Activated naive CD4-positive, alpha-beta T cell treated with anti-CD3 and anti-CD28 coated beads for 36 hours (primary cell): ENCODE results near the gene ZNF17. TPM values are rescaled to one million over a fixed set of nuclear protein-coding genes. Genes with fewer than 3 reads are reported as not detected.

Experiments used
- CTCF ChIA-PET: fragments of 350-600 bp; sonication (Branson Sonifier 250); formaldehyde crosslinking; loops from one replicate; lab custom pipeline; 2021; ENCODE audit warnings: antibody characterized with exemption; lab: Charles Lee
- DNase-seq: peaks from one replicate; pipeline ENCODE4 v3.0.0-alpha.2; 2020
- H3K27ac Mint-ChIP-seq: one replicate; pipeline ENCODE4 v1.8.0; 2021; ENCODE audit warnings: mild to moderate bottlenecking, mixed read lengths
- H3K27me3 Mint-ChIP-seq: one replicate; pipeline ENCODE4 v1.8.0; 2021; ENCODE audit warnings: low read depth, mixed read lengths
- H3K36me3 Mint-ChIP-seq: one replicate; pipeline ENCODE4 v1.8.0; 2021; ENCODE audit warnings: low read depth, mixed read lengths
- H3K4me1 Mint-ChIP-seq: one replicate; pipeline ENCODE4 v1.8.0; 2021; ENCODE audit warnings: low read depth, mixed read lengths
- H3K4me3 Mint-ChIP-seq: one replicate; pipeline ENCODE4 v1.8.0; 2021; ENCODE audit warnings: mild to moderate bottlenecking, moderate library complexity, mixed read lengths
- H3K9me3 Mint-ChIP-seq: one replicate; pipeline ENCODE4 v1.8.0; 2021; ENCODE audit warnings: mixed read lengths
- intact Hi-C: fragments of 100-400 bp; cut with micrococcal nuclease; formaldehyde crosslinking; loops from one replicate; pipeline ENCODE4 v1.15.1; 2023
- total RNA-seq, 2 experiments: library from RNA; stranded (reverse); gene quantifications; one replicate each; pipeline ENCODE4 v1.2.3, GENCODE V29; 2021

ZNF17 gene
- total RNA-seq, 2 experiments from 2014 or later: 4.6 to 6.3 TPM

DNA sequence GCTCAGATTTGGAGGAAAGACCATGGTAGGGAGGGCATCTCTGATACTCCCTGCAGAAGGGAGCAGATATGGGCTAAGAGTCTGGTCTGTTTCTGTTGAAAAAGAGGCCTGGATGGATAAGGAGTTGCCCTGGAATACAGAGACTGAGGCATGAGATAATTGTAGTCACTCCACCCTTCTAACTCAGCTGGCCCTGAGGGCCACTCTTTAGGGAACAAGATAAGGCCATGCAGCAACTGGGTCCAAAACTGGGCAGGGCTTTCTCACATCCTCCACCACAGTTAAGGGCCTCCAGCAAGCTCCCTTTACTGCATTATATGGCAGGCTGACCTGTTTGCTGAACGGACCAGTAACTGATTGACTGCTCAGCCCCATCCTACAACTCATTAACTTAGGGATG lies 25.5 kb downstream of the ZNF17 start:
- DNase-seq: no peak
- intact Hi-C loops: no loop called here
- Mint-ChIP-seq H3K27me3 (no peaks in the 10 kb centered on the region), H3K27ac (no peak overlapping the region), H3K4me3 (peak overlapping the region; percentile 93), H3K36me3 (peaks cover 52% of the 10 kb centered on the region), H3K4me1 (peaks cover 29% of the 10 kb centered on the region), H3K9me3 (peaks cover 26% of the 10 kb centered on the region)
- CTCF ChIA-PET: no interaction called here

GRCh38 chr19:57437931-57438330 lies 27.0 kb downstream of the ZNF17 start:
- Mint-ChIP-seq H3K27ac (no peak overlapping the region), H3K9me3 (peaks cover 41% of the 10 kb centered on the region), H3K27me3 (no peaks in the 10 kb centered on the region), H3K4me3 (no peak overlapping the region), H3K4me1 (peaks cover 29% of the 10 kb centered on the region), H3K36me3 (peaks cover 67% of the 10 kb centered on the region)
- CTCF ChIA-PET: no interaction called here
- intact Hi-C loops: no loop called here
- no peak for DNase-seq

GRCh38 chr19:57438925-57439324 lies 28.0 kb downstream of the ZNF17 start:
- Mint-ChIP-seq H3K27me3 (no peaks in the 10 kb centered on the region), H3K27ac (no peak overlapping the region), H3K4me1 (peaks cover 29% of the 10 kb centered on the region), H3K4me3 (no peak overlapping the region), H3K36me3 (peaks cover 77% of the 10 kb centered on the region), H3K9me3 (peaks cover 51% of the 10 kb centered on the region)
- CTCF ChIA-PET: no interaction called here
- no peak for DNase-seq
- intact Hi-C loops: no loop called here

GRCh38 chr19:57441979-57442752 lies 31.2 kb downstream of the ZNF17 start:
- DNase-seq: no peak
- Mint-ChIP-seq H3K36me3 (peaks cover 89% of the 10 kb centered on the region), H3K4me1 (peaks cover 7% of the 10 kb centered on the region), H3K4me3 (no peak overlapping the region), H3K27ac (no peak overlapping the region), H3K27me3 (no peaks in the 10 kb centered on the region), H3K9me3 (peaks cover 71% of the 10 kb centered on the region)
- intact Hi-C loops: no loop called here
- CTCF ChIA-PET: no interaction called here

DNA sequence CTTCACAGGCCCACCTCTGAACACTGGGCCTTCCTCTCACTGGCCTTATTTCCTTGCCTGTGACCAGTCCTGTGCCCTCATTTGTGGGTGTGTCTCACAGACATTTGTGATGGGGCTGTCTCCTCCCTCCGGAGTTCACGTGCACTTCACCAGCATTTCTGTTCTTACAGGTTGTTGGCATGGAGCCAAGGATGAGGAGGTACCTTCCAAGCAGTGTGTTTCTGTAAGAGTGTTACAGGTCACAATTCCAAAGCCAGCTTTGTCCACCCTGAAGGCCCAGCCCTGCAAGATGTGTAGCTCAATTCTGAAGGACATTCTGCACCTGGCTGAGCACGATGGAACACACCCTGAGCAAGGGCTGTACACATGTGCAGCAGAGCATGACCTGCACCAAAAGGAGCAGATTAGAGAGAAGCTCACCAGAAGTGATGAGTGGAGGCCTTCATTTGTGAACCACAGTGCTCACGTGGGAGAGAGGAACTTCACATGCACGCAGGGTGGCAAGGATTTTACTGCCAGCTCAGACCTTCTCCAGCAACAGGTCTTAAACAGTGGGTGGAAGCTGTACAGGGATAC lies 32.2 kb downstream of the ZNF17 start:
- peaks cover 7% of the 10 kb centered on the region for H3K4me1 Mint-ChIP-seq
- H3K27ac Mint-ChIP-seq: no peak overlapping the region
- H3K9me3 Mint-ChIP-seq: peaks cover 74% of the 10 kb centered on the region
- intact Hi-C loops: no loop called here
- H3K27me3 Mint-ChIP-seq: no peaks in the 10 kb centered on the region
- no peak overlapping the region for H3K4me3 Mint-ChIP-seq
- no peak for DNase-seq
- CTCF ChIA-PET: no interaction called here
- peaks cover 82% of the 10 kb centered on the region for H3K36me3 Mint-ChIP-seq

- peaks cover 63% of the 10 kb centered on the region for H3K36me3 Mint-ChIP-seq
- H3K9me3 Mint-ChIP-seq: peaks cover 55% of the 10 kb centered on the region
- no peaks in the 10 kb centered on the region for H3K27me3 Mint-ChIP-seq
- CTCF ChIA-PET: no interaction called here
- intact Hi-C loops: no loop called here
- no peaks in the 10 kb centered on the region for H3K4me1 Mint-ChIP-seq
- H3K27ac Mint-ChIP-seq: no peak overlapping the region
- H3K4me3 Mint-ChIP-seq: no peak overlapping the region
- no peak for DNase-seq
These were observed 41.3 kb downstream of the ZNF17 start for GRCh38 chr19:57452307-57452706.

- peak; percentile 30 for DNase-seq
- CTCF ChIA-PET: interaction anchor here (0.7 kb wide), 1 partner anchor 167 kb away, joined by 3 read pairs; no protein-coding TSS in a partner anchor
- Mint-ChIP-seq H3K27me3 (no peaks in the 10 kb centered on the region), H3K4me1 (no peaks in the 10 kb centered on the region), H3K36me3 (peaks cover 49% of the 10 kb centered on the region), H3K4me3 (no peak overlapping the region), H3K27ac (no peak overlapping the region), H3K9me3 (peaks cover 61% of the 10 kb centered on the region)
- intact Hi-C loops: no loop called here
These were observed 54.9 kb downstream of the ZNF17 start for GRCh38 chr19:57465680-57466381.

- Mint-ChIP-seq H3K4me1 (no peaks in the 10 kb centered on the region), H3K4me3 (no peak overlapping the region), H3K9me3 (peaks cover 60% of the 10 kb centered on the region), H3K36me3 (peaks cover 50% of the 10 kb centered on the region), H3K27ac (no peak overlapping the region), H3K27me3 (no peaks in the 10 kb centered on the region)
- DNase-seq: no peak
- intact Hi-C loops: no loop called here
- CTCF ChIA-PET: no interaction called here
These were observed 55.5 kb downstream of the ZNF17 start for GRCh38 chr19:57466489-57466888.

Other genes starting within 250 kb of the ZNF17 start
- gene DUXA, start 243.7 kb upstream of the ZNF17 start, total RNA-seq: not detected
- gene ZNF264, start 219.7 kb upstream of the ZNF17 start, total RNA-seq: 10 to 100 TPM; 18.4 to 18.5 TPM
- gene AURKC, start 180.1 kb upstream of the ZNF17 start, total RNA-seq: 1 to 10 TPM in 1 of 2 experiments, under 1 TPM in 1; 0.40 to 1.2 TPM
- gene ZNF805, start 170.5 kb upstream of the ZNF17 start, total RNA-seq: 1 to 10 TPM; 6.0 to 6.5 TPM
- 10 to 100 TPM; 61.4 to 63.3 TPM for gene ZNF460, start 130.7 kb upstream of the ZNF17 start, total RNA-seq
- gene ZNF543, start 90.7 kb upstream of the ZNF17 start, total RNA-seq: 1 to 10 TPM; 3.2 to 3.5 TPM
- gene ZNF304, start 59.9 kb upstream of the ZNF17 start, total RNA-seq: 1 to 10 TPM; 3.3 to 3.6 TPM
- gene TRAPPC2B, start 47.6 kb upstream of the ZNF17 start, total RNA-seq: 1 to 10 TPM; 3.1 to 3.4 TPM
- 1 to 10 TPM in 1 of 2 experiments, under 1 TPM in 1; 0.84 to 1.3 TPM for gene ZNF547, start 47.6 kb upstream of the ZNF17 start, total RNA-seq
- 10 to 100 TPM; 11.9 to 13.3 TPM for gene ZNF548, start 21.3 kb upstream of the ZNF17 start, total RNA-seq
- 1 to 10 TPM; 8.2 to 9.9 TPM for gene ZNF749, start 24.2 kb downstream of the ZNF17 start, total RNA-seq
- under 1 TPM; 0.15 to 0.19 TPM for gene VN1R1, start 46.0 kb downstream of the ZNF17 start, total RNA-seq
- gene ZNF772, start 66.4 kb downstream of the ZNF17 start, total RNA-seq: 1 to 10 TPM; 6.0 to 8.3 TPM
- 1 to 10 TPM; 5.3 to 5.9 TPM for gene ZNF419, start 76.6 kb downstream of the ZNF17 start, total RNA-seq
- gene ZNF773, start 88.8 kb downstream of the ZNF17 start, total RNA-seq: 1 to 10 TPM; 4.2 to 5.0 TPM
- gene ZNF549, start 116.2 kb downstream of the ZNF17 start, total RNA-seq: 1 to 10 TPM; 1.8 TPM
- 1 to 10 TPM; 6.6 to 9.3 TPM for gene ZNF550, start 148.7 kb downstream of the ZNF17 start, total RNA-seq
- 1 to 10 TPM; 1.5 to 2.0 TPM for gene ZNF416, start 167.8 kb downstream of the ZNF17 start, total RNA-seq
- gene ZIK1, start 173.0 kb downstream of the ZNF17 start, total RNA-seq: 1 to 10 TPM; 3.3 to 3.6 TPM
- gene ZNF530, start 188.7 kb downstream of the ZNF17 start, total RNA-seq: 1 to 10 TPM; 4.0 to 4.4 TPM
- gene ZNF134, start 203.1 kb downstream of the ZNF17 start, total RNA-seq: 1 to 10 TPM; 6.9 to 7.0 TPM
- 1 to 10 TPM; 5.2 to 5.7 TPM for gene ZNF211, start 222.0 kb downstream of the ZNF17 start, total RNA-seq